WTC11 (cell line): ENCODE measurements around the gene ZNF700. TPM values are rescaled to one million over a fixed set of nuclear protein-coding genes. Genes with fewer than 3 reads are reported as not detected.

Experiments used
- ATAC-seq: fragments of 200-7000 bp; cut with Tn5 transposase; 2 replicates; pipeline ENCODE4 v1.10.0; 2021; ENCODE audit warnings: mild to moderate bottlenecking, moderate library complexity
- CTCF ChIA-PET: fragments of 300-600 bp; sonication (Branson Sonifier 250); formaldehyde crosslinking; loops from one replicate; lab custom pipeline; 2021; ENCODE audit warnings: antibody characterized with exemption; lab: Charles Lee
- POLR2A ChIA-PET: fragments of 350-600 bp; sonication (Branson Sonifier 250); formaldehyde crosslinking; loops from one replicate; lab custom pipeline; 2021; ENCODE audit warnings: antibody characterized with exemption; lab: Charles Lee
- DNase-seq: peaks from one replicate; pipeline ENCODE4 v3.0.0; 2021; ENCODE audit warnings: low spot score
- H3K27ac Mint-ChIP-seq: 2 replicates; pipeline ENCODE4 v1.8.0; 2021; ENCODE audit warnings: mixed read lengths
- H3K27me3 Mint-ChIP-seq: 2 replicates; pipeline ENCODE4 v1.8.0; 2021; ENCODE audit warnings: low read depth, mild to moderate bottlenecking, moderate library complexity, mixed read lengths
- H3K36me3 Mint-ChIP-seq: 2 replicates; pipeline ENCODE4 v1.8.0; 2021; ENCODE audit warnings: mixed read lengths
- H3K4me1 Mint-ChIP-seq: 2 replicates; pipeline ENCODE4 v1.8.0; 2022; ENCODE audit warnings: mixed read lengths
- H3K4me3 Mint-ChIP-seq: 2 replicates; pipeline ENCODE4 v1.8.0; 2021; ENCODE audit warnings: mild to moderate bottlenecking, moderate library complexity, mixed read lengths
- H3K9me3 Mint-ChIP-seq: 2 replicates; pipeline ENCODE4 v1.8.0; 2021; ENCODE audit warnings: mixed read lengths
- ATF1 ChIP-seq: sonication (generic); formaldehyde crosslinking; IDR thresholded peaks from 2 replicates; pipeline ENCODE4 v1.8.1; 2023; ENCODE audit warnings: mild to moderate bottlenecking, moderate library complexity, missing genetic modification reagents
- ATF2 ChIP-seq: sonication (generic); formaldehyde crosslinking; IDR thresholded peaks from 2 replicates; pipeline ENCODE4 v1.8.1; 2022; ENCODE audit warnings: low read depth, missing genetic modification reagents, borderline replicate concordance
- ATF3 ChIP-seq: sonication (generic); formaldehyde crosslinking; conservative IDR thresholded peaks from 2 replicates; pipeline ENCODE4 v1.8.1; 2022; ENCODE audit warnings: mild to moderate bottlenecking, missing genetic modification reagents
- ATF6 ChIP-seq: sonication (generic); formaldehyde crosslinking; IDR thresholded peaks from 2 replicates; pipeline ENCODE4 v1.8.1; 2023; ENCODE audit warnings: mild to moderate bottlenecking, missing genetic modification reagents
- E2F5 ChIP-seq: sonication (generic); formaldehyde crosslinking; IDR thresholded peaks from 2 replicates; pipeline ENCODE4 v1.8.1; 2022; ENCODE audit warnings: mild to moderate bottlenecking, moderate library complexity, missing genetic modification reagents
- FOXP4 ChIP-seq: sonication (generic); formaldehyde crosslinking; IDR thresholded peaks from 2 replicates; pipeline ENCODE4 v1.8.0; 2022; ENCODE audit warnings: mild to moderate bottlenecking, missing genetic modification reagents
- HMGA2 ChIP-seq: fragments of 250-450 bp; sonication (Bioruptor Pico); IDR thresholded peaks from 2 replicates; pipeline ENCODE4 v1.4.0; 2021; ENCODE audit warnings: mild to moderate bottlenecking, moderate library complexity
- HMGXB4 ChIP-seq: sonication (generic); formaldehyde crosslinking; IDR thresholded peaks from 2 replicates; pipeline ENCODE4 v1.8.1; 2023; ENCODE audit warnings: mild to moderate bottlenecking, moderate library complexity, missing genetic modification reagents
- JAZF1 ChIP-seq: fragments of 250-450 bp; sonication (Bioruptor Pico); IDR thresholded peaks from 2 replicates; pipeline ENCODE4 v1.9.0; 2021; ENCODE audit warnings: moderate library complexity, mild to moderate bottlenecking, inconsistent platforms
- KAT7 ChIP-seq: sonication (generic); formaldehyde crosslinking; IDR thresholded peaks from 2 replicates; pipeline ENCODE4 v1.8.1; 2023; ENCODE audit warnings: missing genetic modification reagents, mild to moderate bottlenecking, borderline replicate concordance
- MAX ChIP-seq: sonication (generic); formaldehyde crosslinking; IDR thresholded peaks from 2 replicates; pipeline ENCODE4 v1.8.0; 2022; ENCODE audit warnings: mild to moderate bottlenecking, missing genetic modification reagents
- OVOL2 ChIP-seq: fragments of 250-450 bp; sonication (Bioruptor Pico); IDR thresholded peaks from 2 replicates; pipeline ENCODE4 v1.9.0; 2021; ENCODE audit warnings: mild to moderate bottlenecking, borderline replicate concordance
- RELA ChIP-seq: sonication (generic); formaldehyde crosslinking; IDR thresholded peaks from 2 replicates; pipeline ENCODE4 v1.8.1; 2022; ENCODE audit warnings: missing genetic modification reagents, mild to moderate bottlenecking, borderline replicate concordance
- SMAD3 ChIP-seq: sonication (generic); formaldehyde crosslinking; IDR thresholded peaks from 2 replicates; pipeline ENCODE4 v1.8.0; 2022; ENCODE audit warnings: missing genetic modification reagents, mild to moderate bottlenecking, borderline replicate concordance
- TEAD1 ChIP-seq: sonication (generic); formaldehyde crosslinking; IDR thresholded peaks from 2 replicates; pipeline ENCODE4 v1.8.0; 2022; ENCODE audit warnings: mild to moderate bottlenecking, missing genetic modification reagents
- USF1 ChIP-seq: sonication (generic); formaldehyde crosslinking; IDR thresholded peaks from 2 replicates; pipeline ENCODE4 v1.8.0; 2022; ENCODE audit warnings: mild to moderate bottlenecking, missing genetic modification reagents
- ZNF232 ChIP-seq: sonication (generic); formaldehyde crosslinking; IDR thresholded peaks from 2 replicates; pipeline ENCODE4 v1.8.0; 2022; ENCODE audit warnings: mild to moderate bottlenecking, missing genetic modification reagents
- total RNA-seq: library from RNA; stranded (reverse); gene quantifications from 3 replicates; pipeline ENCODE4 v1.2.3, GENCODE V29; 2021

ZNF700 gene
- total RNA-seq, 1 experiment from 2014 or later = 9.1 TPM

- TF ChIP-seq HMGA2 (CRISPR knock-in tag) = no peak
- TF ChIP-seq, all 79 proteins: peak for 0
Measured at GRCh38 chr19:11971041-11971440, 46.1 kb downstream of the ZNF700 start (continued).

GRCh38 chr19:11973019-11973810, 48.3 kb downstream of the ZNF700 start:
- ChIA-PET POLR2A (interaction anchor here (0.7 kb wide), 1 partner anchor 167 kb away, joined by 5 read pairs; the partner anchor contains the start of gene ZNF20), CTCF (no interaction called here)
- peaks cover 34% of the 10 kb centered on the region for H3K9me3 Mint-ChIP-seq
- H3K36me3 Mint-ChIP-seq = peaks cover 24% of the 10 kb centered on the region
- no peak for DNase-seq
- H3K27me3 Mint-ChIP-seq = no peaks in the 10 kb centered on the region; the same call in 1 of the 2 replicates
- H3K4me3 Mint-ChIP-seq = no peak overlapping the region
- no peak overlapping the region for H3K27ac Mint-ChIP-seq
- no peaks in the 10 kb centered on the region for H3K4me1 Mint-ChIP-seq
- TF ChIP-seq ATF1 (CRISPR knock-in tag) (no peak), MAX (CRISPR knock-in tag) (no peak), FOXP4 (no peak), RELA (CRISPR knock-in tag) (no peak), TEAD1 (CRISPR knock-in tag) (no peak), ATF6 (CRISPR knock-in tag) (no peak), OVOL2 (CRISPR knock-in tag) (no peak), HMGXB4 (CRISPR knock-in tag) (no peak), USF1 (CRISPR knock-in tag) (no peak), ATF3 (CRISPR knock-in tag) (no peak)
- ATAC-seq = no peak

- peaks cover 17% of the 10 kb centered on the region for H3K27me3 Mint-ChIP-seq
- peaks cover 71% of the 10 kb centered on the region for H3K36me3 Mint-ChIP-seq
- 0 out of 2 replicates have a peak, but pooled peaks cover 3% of the 10 kb centered on the region for H3K4me1 Mint-ChIP-seq
Measured at GRCh38 chr19:11978492-11979100, 53.7 kb downstream of the ZNF700 start.

More at GRCh38 chr19:11978492-11979100, 53.7 kb downstream of the ZNF700 start:
- H3K27ac Mint-ChIP-seq = no peak overlapping the region
- POLR2A ChIA-PET = no interaction called here
- TF ChIP-seq E2F5 (CRISPR knock-in tag) (no peak), KAT7 (CRISPR knock-in tag) (no peak), USF1 (CRISPR knock-in tag) (no peak), ATF2 (CRISPR knock-in tag) (no peak), JAZF1 (CRISPR knock-in tag) (no peak), ZNF232 (CRISPR knock-in tag) (no peak), SMAD3 (CRISPR knock-in tag) (no peak)
- TF ChIP-seq, all 79 proteins: peak for 0
- H3K4me3 Mint-ChIP-seq = no peak overlapping the region
- no peak for DNase-seq
- CTCF ChIA-PET = no interaction called here
- peaks cover 82% of the 10 kb centered on the region for H3K9me3 Mint-ChIP-seq
- no peak for ATAC-seq
